Psoas muscle (tissue), 8 donors: ENCODE data around the gene PRR14. TPM values are rescaled to one million over a fixed set of nuclear protein-coding genes. Genes with fewer than 3 reads are reported as not detected.

Experiments
- ATAC-seq, 4 donors: fragments of 200-7000 bp; cut with Tn5 transposase; one replicate each; pipeline ENCODE4 v1.9.1; 2020; ENCODE audit warnings: moderate library complexity in 3 of 4, mild to moderate bottlenecking in 2 of 4
- DNase-seq, 2 donors: peaks; one replicate each; pipeline ENCODE4 v3.0.0-alpha.2; 2020
- H3K27ac ChIP-seq: fragments of 200-600 bp; one replicate; pipeline ENCODE4 v1.8.0; 2022
- H3K27me3 ChIP-seq, 3 donors: fragments of 200-600 bp in 1 of 3; one replicate each; pipeline versions ENCODE4 v1.6.1 to v1.8.0; 2013 to 2022; ENCODE audit warnings: low read length in 2 of 3, mild to moderate bottlenecking in 2 of 3, moderate library complexity in 1 of 3; ENCODE audit not compliant: insufficient read depth in 3 of 3
- H3K36me3 ChIP-seq, 2 donors: fragments of 200-600 bp in 1 of 2; one replicate each; pipeline versions ENCODE4 v1.6.1 to v1.8.0; 2013 to 2022; ENCODE audit warnings: low read depth in 1 of 2, mild to moderate bottlenecking in 1 of 2, moderate library complexity in 1 of 2; ENCODE audit not compliant: insufficient read depth in 1 of 2
- H3K4me1 ChIP-seq: fragments of 200-600 bp; one replicate; pipeline ENCODE4 v1.8.0; 2022
- H3K4me3 ChIP-seq: fragments of 200-600 bp; one replicate; pipeline ENCODE4 v1.8.0; 2022; ENCODE audit warnings: mild to moderate bottlenecking
- H3K9me3 ChIP-seq: fragments of 200-600 bp; one replicate; pipeline ENCODE4 v1.8.0; 2022
- CTCF ChIP-seq: fragments of 200-600 bp; IDR thresholded peaks from one replicate; pipeline ENCODE4 v1.8.0; 2022; ENCODE audit warnings: antibody characterized with exemption
- WGBS, 3 donors: extraction: QIAGEN DNeasy Blood & Tissue Kit; methylation state at CpG; one replicate each; pipeline versions ENCODE4 v1.1.6 to v1.1.7; 2013; 5-methylcytosine and 5-hydroxymethylcytosine counted together
- intact Hi-C, 2 donors: fragments of 100-400 bp; cut with DNase I; formaldehyde crosslinking; loops; one replicate each; pipeline versions ENCODE4 v1.11.0 to v1.14.2; 2022
- polyA plus RNA-seq, 3 donors: library from polyadenylated mRNA; stranded (reverse); fragments of 200-250 nt; gene quantifications; one replicate each; pipeline ENCODE4 v1.2.3, GENCODE V29; 2013
- total RNA-seq, 4 donors: library from RNA; stranded (reverse); fragmentation: NEBNext Ultra II Directional in 2 of 4; extraction: Animal tissue kit (Norgen Biotek cat#: 25700) in 2 of 4; gene quantifications; one replicate each; pipeline versions ENCODE4 v1.2.1 to v1.2.4, GENCODE V29; 2021 to 2023
- donor health status: healthy with polysubstance abuse.
- donor health status: DM: no; HTN: no; CAD: no; lungs with moderate emphysema.
- donor health status: Bipolar disorder and iron deficiency.
- donor health status: healthy.
- donor health status: DM: yes; HTN: yes; CAD: no.
- donor health status: DM: no; HTN: no; CAD: no.
- donor health status: DM: no; HTN: no; CAD: no.
- donor health status: DM: yes; HTN: yes; CAD: no.

PRR14 gene
- total and polyA plus RNA-seq, 7 donors = 13.4 to 26.8 (median 23.8) TPM

DNA sequence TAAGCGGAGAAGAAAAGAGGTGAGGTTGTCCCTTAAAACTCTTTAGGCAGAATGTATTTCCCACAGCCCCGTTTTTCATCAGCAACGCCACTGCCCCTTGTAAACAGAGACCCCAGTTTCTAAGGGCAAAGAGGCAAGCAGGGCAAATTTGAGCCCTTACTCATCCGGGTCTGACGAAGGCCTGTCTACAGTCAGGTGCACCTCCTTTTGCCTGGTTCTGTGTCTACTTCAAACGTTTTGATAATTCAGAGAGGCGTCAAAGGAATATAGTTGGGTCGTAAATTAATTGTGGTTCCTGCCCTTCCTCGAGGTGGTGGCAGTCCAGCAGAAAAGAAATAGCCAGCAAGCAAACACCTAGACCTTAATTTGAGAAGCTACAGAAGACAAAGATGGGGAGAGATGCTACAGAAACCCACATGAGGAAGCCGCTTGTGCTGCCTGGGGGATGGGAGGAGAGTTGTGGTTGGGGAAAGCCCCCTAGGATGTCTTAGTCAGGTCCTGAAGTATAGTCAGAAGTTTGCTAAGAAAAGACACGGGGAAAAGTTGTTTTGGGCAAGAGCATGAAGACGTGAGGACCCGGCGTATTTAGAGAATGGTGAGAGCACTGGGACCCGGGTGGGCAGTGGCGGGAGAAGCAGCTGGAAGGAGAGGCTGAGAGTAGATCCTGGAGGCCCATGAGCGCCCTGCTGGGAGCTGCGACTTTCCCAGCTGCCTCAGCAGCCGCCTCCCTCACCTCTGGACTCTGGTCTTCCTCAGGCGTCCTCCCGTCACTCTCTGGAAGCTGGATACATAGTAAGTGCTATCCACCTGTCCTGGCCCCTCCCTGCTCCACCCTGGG, 9.9 kb downstream of the PRR14 start:
- DNase-seq = no peak
- Histone ChIP-seq H3K9me3 (no peaks in the 10 kb centered on the region), H3K27ac (peak overlapping the region; percentile 100), H3K27me3 (no peaks in the 10 kb centered on the region), H3K4me3 (peak overlapping the region; percentile 93), H3K36me3 (peaks cover 6 to 67% of the 10 kb centered on the region in 2 donors), H3K4me1 (peaks cover 43% of the 10 kb centered on the region)
- WGBS, 3 donors = 42 to 50% (median 43%) methylated on average over 21 of the region's 21 CpGs
- intact Hi-C loops = loop anchor here (2.0 to 5.0 kb wide), 2 partner anchors 36 to 37 kb away; partner anchors contain the start of gene SRCAP (in 1 of the 2)
- no peak for TF ChIP-seq CTCF
- ATAC-seq = no peak

DNA sequence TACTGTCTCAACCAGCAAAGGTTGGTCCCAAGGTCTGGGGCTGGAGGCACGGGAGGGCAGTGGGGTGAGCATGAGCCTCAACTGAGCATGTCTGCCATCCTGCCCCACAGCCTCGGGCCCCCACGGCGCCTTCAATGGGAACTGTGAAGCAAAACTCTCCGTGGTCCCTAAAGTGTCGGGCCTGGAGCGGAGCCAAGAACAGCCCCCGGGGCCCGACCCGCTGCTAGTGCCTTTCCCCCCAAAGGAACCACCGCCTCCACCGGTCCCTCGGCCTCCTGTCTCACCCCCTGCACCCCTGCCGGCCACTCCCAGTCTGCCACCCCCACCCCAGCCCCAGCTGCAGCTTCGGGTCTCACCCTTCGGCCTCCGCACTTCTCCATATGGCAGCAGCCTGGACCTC, 11.7 kb downstream of the PRR14 start:
- DNase-seq = peak in 1 of 2 donors; percentile 52
- Histone ChIP-seq H3K27me3 (no peaks in the 10 kb centered on the region), H3K27ac (no peak overlapping the region), H3K36me3 (peaks cover 9 to 70% of the 10 kb centered on the region in 2 donors), H3K4me1 (peaks cover 37% of the 10 kb centered on the region), H3K9me3 (no peaks in the 10 kb centered on the region), H3K4me3 (no peak overlapping the region)
- no peak for ATAC-seq
- intact Hi-C loops = loop anchor here in 1 of 2 donors (5.0 kb wide), 1 partner anchor 35 kb away; the partner anchor contains the start of gene SRCAP
- TF ChIP-seq CTCF = no peak
- 78 to 84% (median 84%) methylated on average over 12 to 17 of the region's 17 CpGs for WGBS, 3 donors

DNA sequence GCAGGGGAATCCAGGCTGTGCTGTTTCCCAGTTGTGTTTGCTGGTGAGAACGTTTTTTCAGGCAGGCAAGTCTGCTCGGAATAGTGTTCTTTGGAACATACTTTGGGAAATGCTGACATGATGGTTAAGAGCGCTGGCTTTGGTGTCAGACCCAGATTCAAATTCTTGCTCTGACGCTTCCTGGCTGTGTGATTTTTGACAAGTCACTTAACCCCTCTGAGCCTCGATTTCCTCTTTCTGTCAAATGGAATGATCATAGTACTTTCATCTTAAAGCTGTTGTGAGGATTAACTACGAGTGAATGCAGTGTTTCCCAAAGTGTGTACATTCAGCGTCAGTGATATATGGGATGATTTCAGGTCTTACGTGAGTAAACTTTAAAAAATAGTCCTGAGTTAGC, 12.3 kb downstream of the PRR14 start:
- 78 to 86% (median 79%) methylated on average over 8 of the region's 8 CpGs for WGBS, 3 donors
- TF ChIP-seq CTCF = no peak
- no peaks in the 10 kb centered on the region for H3K27me3 ChIP-seq
- intact Hi-C loops = loop anchor here in 1 of 2 donors (5.0 kb wide), 1 partner anchor 34 kb away; the partner anchor contains the start of gene SRCAP
- no peaks in the 10 kb centered on the region for H3K9me3 ChIP-seq
- no peak for DNase-seq
- no peak for ATAC-seq
- peaks cover 13 to 75% of the 10 kb centered on the region in 2 donors for H3K36me3 ChIP-seq
- no peak overlapping the region for H3K27ac ChIP-seq
- no peak overlapping the region for H3K4me3 ChIP-seq
- peaks cover 39% of the 10 kb centered on the region for H3K4me1 ChIP-seq

- no peak for ATAC-seq
- no peak for TF ChIP-seq CTCF
- H3K36me3 ChIP-seq = peaks cover 19 to 83% of the 10 kb centered on the region in 2 donors
- H3K4me3 ChIP-seq = no peak overlapping the region
- no peaks in the 10 kb centered on the region for H3K9me3 ChIP-seq
- intact Hi-C loops = loop anchor here in 1 of 2 donors (5.0 kb wide), 1 partner anchor 33 kb away; the partner anchor contains the start of gene SRCAP
- 52 to 78% (median 76%) methylated on average over 3 to 9 of the region's 9 CpGs for WGBS, 3 donors
- H3K27ac ChIP-seq = no peak overlapping the region
- peaks cover 39% of the 10 kb centered on the region for H3K4me1 ChIP-seq
- no peak for DNase-seq
- H3K27me3 ChIP-seq = no peaks in the 10 kb centered on the region
These were observed 13.1 kb downstream of the PRR14 start for GRCh38 chr16:30663820-30664219.
